GM12872 (cell line): ENCODE results near the gene PLAAT5.

ENCODE experiments used
- TF ChIP-seq, protein P1 (sequence below): IDR thresholded peaks from 3 replicates; pipeline ENCODE4 v1.5.1; 2011; ENCODE audit warnings: low read depth, mild to moderate bottlenecking, low read length, moderate library complexity; ENCODE audit not compliant: insufficient read depth

PLAAT5 gene

DNA sequence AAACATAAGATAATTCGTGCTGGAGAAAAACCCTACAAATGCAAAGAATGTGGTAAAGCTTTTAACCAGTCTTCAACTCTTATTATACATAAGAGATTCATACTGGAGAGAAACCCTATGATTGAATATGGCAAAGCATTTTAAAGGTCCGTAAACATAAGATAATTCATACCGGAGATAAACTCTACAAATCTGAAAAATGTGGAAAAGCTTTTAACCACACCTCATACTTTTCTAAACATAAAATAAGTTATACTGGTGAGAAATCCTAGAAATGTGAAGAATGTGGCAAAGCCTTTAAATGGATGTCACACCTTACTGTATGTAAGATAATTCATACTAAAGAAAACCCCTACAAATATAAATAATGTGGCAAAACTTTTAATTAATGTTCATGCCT is 20.7 kb downstream of the PLAAT5 start:
- TF ChIP-seq, protein P1, sequence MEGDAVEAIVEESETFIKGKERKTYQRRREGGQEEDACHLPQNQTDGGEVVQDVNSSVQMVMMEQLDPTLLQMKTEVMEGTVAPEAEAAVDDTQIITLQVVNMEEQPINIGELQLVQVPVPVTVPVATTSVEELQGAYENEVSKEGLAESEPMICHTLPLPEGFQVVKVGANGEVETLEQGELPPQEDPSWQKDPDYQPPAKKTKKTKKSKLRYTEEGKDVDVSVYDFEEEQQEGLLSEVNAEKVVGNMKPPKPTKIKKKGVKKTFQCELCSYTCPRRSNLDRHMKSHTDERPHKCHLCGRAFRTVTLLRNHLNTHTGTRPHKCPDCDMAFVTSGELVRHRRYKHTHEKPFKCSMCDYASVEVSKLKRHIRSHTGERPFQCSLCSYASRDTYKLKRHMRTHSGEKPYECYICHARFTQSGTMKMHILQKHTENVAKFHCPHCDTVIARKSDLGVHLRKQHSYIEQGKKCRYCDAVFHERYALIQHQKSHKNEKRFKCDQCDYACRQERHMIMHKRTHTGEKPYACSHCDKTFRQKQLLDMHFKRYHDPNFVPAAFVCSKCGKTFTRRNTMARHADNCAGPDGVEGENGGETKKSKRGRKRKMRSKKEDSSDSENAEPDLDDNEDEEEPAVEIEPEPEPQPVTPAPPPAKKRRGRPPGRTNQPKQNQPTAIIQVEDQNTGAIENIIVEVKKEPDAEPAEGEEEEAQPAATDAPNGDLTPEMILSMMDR = no peak

DNA sequence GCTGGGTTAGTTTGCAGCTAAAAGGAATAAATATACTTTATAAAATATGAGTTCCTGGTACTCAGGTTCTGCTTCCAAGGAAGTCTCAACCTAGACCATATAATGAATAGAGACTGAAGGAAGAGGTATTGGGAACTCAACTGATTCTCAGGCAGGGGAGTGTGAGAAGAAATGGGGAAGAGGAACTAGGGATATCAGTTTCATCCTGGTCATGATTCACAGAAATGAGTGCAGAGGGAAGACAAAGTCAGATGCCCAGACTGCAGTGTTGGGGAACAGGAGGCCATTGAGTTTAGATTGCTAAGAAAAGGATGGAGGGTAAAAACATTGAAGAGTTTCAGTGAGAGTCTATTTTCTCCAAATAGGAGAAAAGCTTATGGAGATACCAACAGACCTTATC is 28.8 kb downstream of the PLAAT5 start:
- TF ChIP-seq, protein P1 = no peak

GRCh38 chr11:63459586-63459985 is 31.4 kb downstream of the PLAAT5 start:
- TF ChIP-seq, protein P1 = no peak

- TF ChIP-seq, protein P1 = no peak
Observed at GRCh38 chr11:63448646-63449045, 42.3 kb downstream of the PLAAT5 start.

DNA sequence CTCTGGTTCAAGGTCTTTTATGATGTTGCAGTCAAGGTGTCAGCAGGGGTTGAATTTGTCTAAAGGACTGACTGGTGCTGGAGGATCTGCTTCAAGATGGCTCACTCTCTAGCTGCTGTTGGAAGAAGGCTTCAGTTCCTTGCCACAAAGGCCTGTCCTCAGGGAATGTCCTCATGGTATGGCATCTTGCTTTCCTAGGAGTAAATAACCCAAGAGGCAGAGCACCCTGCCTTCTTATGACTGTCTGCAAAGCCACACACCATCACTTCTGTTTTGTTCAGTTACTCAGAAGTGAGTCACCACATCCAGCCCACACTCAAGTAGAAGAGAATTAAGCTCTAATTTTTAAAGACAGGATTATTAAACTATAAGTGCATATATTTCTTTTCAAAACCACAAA is 45.2 kb downstream of the PLAAT5 start:
- TF ChIP-seq, protein P1 = no peak

GRCh38 chr11:63445118-63445517 is 45.8 kb downstream of the PLAAT5 start:
- TF ChIP-seq, protein P1 = no peak

DNA sequence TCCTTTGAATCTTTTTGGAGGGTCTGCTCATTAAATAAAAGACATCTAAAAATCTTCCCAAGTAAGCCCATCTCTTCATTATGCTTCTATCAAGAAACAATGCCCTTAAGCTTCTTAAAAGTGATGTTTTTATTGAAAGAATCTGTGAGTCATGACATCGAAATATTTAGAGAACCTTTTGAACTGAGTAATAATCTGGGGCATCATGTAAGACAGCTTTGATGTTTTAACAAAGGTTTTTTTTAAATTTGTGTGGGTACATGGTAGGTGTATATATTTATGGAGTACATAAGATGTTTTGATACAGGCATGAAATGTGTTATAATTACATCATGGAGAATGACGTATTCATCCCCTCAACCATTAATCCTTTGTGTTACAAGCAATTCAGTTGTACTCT is 46.8 kb downstream of the PLAAT5 start:
- TF ChIP-seq, protein P1 = no peak

- TF ChIP-seq, protein P1 = no peak
Observed at GRCh38 chr11:63443714-63444113, 47.3 kb downstream of the PLAAT5 start.
